HepG2 (cell line): ENCODE results near the gene SPA17. TPM values are rescaled to one million over a fixed set of nuclear protein-coding genes. Genes with fewer than 3 reads are reported as not detected.

ENCODE experiments used
- ATAC-seq: fragments of 200-7000 bp; cut with Tn5 transposase; 3 replicates; pipeline ENCODE4 v1.9.1; 2020; ENCODE audit warnings: mild to moderate bottlenecking, moderate library complexity
- BruUV-seq: library from RNA; stranded (reverse); fragments of 400-500 nt; replicated peaks from 2 replicates; lab custom pipeline; 2021; lab: Mats Ljungman, UMichigan
- CTCF ChIA-PET: fragments of 300-600 bp; formaldehyde crosslinking; extraction: SDS; loops from one replicate; lab custom pipeline; 2021; ENCODE audit warnings: low total read pairs, inconsistent platforms, low intra/inter-chr PET ratio; lab: Yijun Ruan, JAX
- POLR2A ChIA-PET: fragments of 350-600 bp; sonication (Branson Sonifier 250); formaldehyde crosslinking; loops from one replicate; lab custom pipeline; 2020; ENCODE audit warnings: antibody characterized with exemption, inconsistent platforms; lab: Yijun Ruan, JAX
- DNase-seq: peaks from one replicate; pipeline ENCODE4 v3.0.0-alpha.2; 2015; ENCODE audit warnings: low spot score
- FAIRE-seq: peaks from 3 replicates; lab custom pipeline; 2011; peaks lifted over from hg19 to GRCh38; lab: Jason Lieb, UNC
- H2AFZ ChIP-seq: one replicate; pipeline ENCODE4 v1.6.1; 2011; ENCODE audit warnings: low read length, inconsistent platforms
- H3K27ac ChIP-seq: fragments of 300-600 bp; 3 replicates; pipeline ENCODE4 v1.8.0; 2011; ENCODE audit warnings: mixed run types, mild to moderate bottlenecking, mixed read lengths, low read length, inconsistent platforms; ENCODE audit not compliant: insufficient read depth; ENCODE audit errors: extremely low read length
- H3K27me3 ChIP-seq, 2 experiments: fragments of 200-600 bp in 1 of 2; 2 replicates in 1 of 2; 3 replicates in 1 of 2; pipeline versions ENCODE4 v1.6.0 to v1.8.0; 2011; ENCODE audit warnings: low read length in 2 of 2, mild to moderate bottlenecking in 2 of 2, moderate library complexity in 2 of 2, inconsistent platforms in 1 of 2; ENCODE audit not compliant: insufficient read depth in 2 of 2, control insufficient read depth in 1 of 2
- H3K36me3 ChIP-seq, 2 experiments: fragments of 200-600 bp in 1 of 2; replicated peaks in 1 of 2; 2 replicates in 1 of 2; 3 replicates in 1 of 2; pipeline versions ENCODE4 v1.5.1 to v1.8.0; 2011; ENCODE audit warnings: low read length in 2 of 2, inconsistent platforms in 1 of 2; ENCODE audit not compliant: insufficient read depth in 2 of 2, control insufficient read depth in 1 of 2
- H3K4me1 ChIP-seq: 2 replicates; pipeline ENCODE4 v1.5.1; 2012; ENCODE audit warnings: low read length, inconsistent platforms; ENCODE audit not compliant: insufficient read depth
- H3K4me2 ChIP-seq: 2 replicates; pipeline ENCODE4 v1.6.0; 2011; ENCODE audit warnings: low read depth, low read length, inconsistent platforms
- H3K4me3 ChIP-seq, 3 experiments: fragments of 200-600 bp in 1 of 3; sonication (generic), shearing (Covaris generic) in 1 of 3; replicated peaks in 1 of 3; 2 replicates each; pipeline ENCODE4 v1.5.1; 2011 to 2016; ENCODE audit warnings: low read length in 3 of 3, inconsistent platforms in 2 of 3, low read depth in 2 of 3, mild to moderate bottlenecking in 2 of 3, control low read depth in 1 of 3, mixed read lengths in 1 of 3; ENCODE audit not compliant: insufficient read depth in 1 of 3
- H3K79me2 ChIP-seq: one replicate; pipeline ENCODE4 v1.6.1; 2011; ENCODE audit warnings: low read length, inconsistent platforms; ENCODE audit not compliant: insufficient read depth
- H3K9ac ChIP-seq: 2 replicates; pipeline ENCODE4 v1.6.0; 2011; ENCODE audit warnings: mild to moderate bottlenecking, low read depth, low read length, inconsistent platforms; ENCODE audit not compliant: insufficient read depth
- H3K9me3 ChIP-seq: 2 replicates; pipeline ENCODE4 v1.5.1; 2012; ENCODE audit warnings: mild to moderate bottlenecking, low read length
- H4K20me1 ChIP-seq: 2 replicates; pipeline ENCODE4 v1.6.0; 2011; ENCODE audit warnings: inconsistent platforms, mild to moderate bottlenecking, low read length, moderate library complexity; ENCODE audit not compliant: insufficient read depth
- HNRNPUL1 ChIP-seq: fragments of 200-400 bp; formaldehyde crosslinking; IDR thresholded peaks from 2 replicates; pipeline ENCODE4 v1.6.1; 2017; ENCODE audit warnings: low read depth, mild to moderate bottlenecking, low read length, moderate library complexity
- KLF15 ChIP-seq: sonication (generic); formaldehyde crosslinking; IDR thresholded peaks from 2 replicates; pipeline ENCODE4 v1.8.1; 2023; ENCODE audit warnings: borderline replicate concordance, mild to moderate bottlenecking, inconsistent platforms, missing genetic modification reagents, mixed read lengths
- KMT2B ChIP-seq: IDR thresholded peaks from 2 replicates; pipeline ENCODE4 v1.6.1; 2016; ENCODE audit warnings: missing genetic modification reagents, missing compliant biosample characterization
- PAXIP1 ChIP-seq: sonication (generic); formaldehyde crosslinking; conservative IDR thresholded peaks from 2 replicates; pipeline ENCODE4 v1.4.0; 2020; ENCODE audit warnings: mild to moderate bottlenecking, missing genetic modification reagents, moderate library complexity
- POLR2AphosphoS2 ChIP-seq: IDR thresholded peaks from 2 replicates; pipeline ENCODE4 v1.6.1; 2011; ENCODE audit warnings: low read depth, low read length, improper control_type of control experiment
- REXO4 ChIP-seq: sonication (generic); formaldehyde crosslinking; IDR thresholded peaks from 2 replicates; pipeline ENCODE4 v1.8.0; 2022; ENCODE audit warnings: missing genetic modification reagents, mild to moderate bottlenecking, borderline replicate concordance
- SAFB2 ChIP-seq: sonication (generic); formaldehyde crosslinking; IDR thresholded peaks from 2 replicates; pipeline ENCODE4 v1.5.1; 2020; ENCODE audit warnings: missing genetic modification reagents, low read depth, mild to moderate bottlenecking, borderline replicate concordance
- SAP130 ChIP-seq: IDR thresholded peaks from 2 replicates; pipeline ENCODE4 v1.6.1; 2016; ENCODE audit warnings: low read depth
- SATB2 ChIP-seq: sonication (generic); formaldehyde crosslinking; IDR thresholded peaks from 2 replicates; pipeline ENCODE4 v1.5.0; 2020; ENCODE audit warnings: missing genetic modification reagents
- SUZ12 ChIP-seq: fragments of 150-350 bp; IDR thresholded peaks from 2 replicates; pipeline ENCODE4 v1.6.1; 2014; ENCODE audit warnings: low read depth, low read length
- ZBTB20 ChIP-seq: sonication (generic); formaldehyde crosslinking; IDR thresholded peaks from 2 replicates; pipeline ENCODE4 v1.8.1; 2023; ENCODE audit warnings: missing genetic modification reagents, low read depth, mild to moderate bottlenecking, borderline replicate concordance
- ZFP1 ChIP-seq: IDR thresholded peaks from 2 replicates; pipeline ENCODE4 v1.6.1; 2016
- ZMAT5 ChIP-seq: sonication (generic); formaldehyde crosslinking; IDR thresholded peaks from 2 replicates; pipeline ENCODE4 v1.5.0; 2020; ENCODE audit warnings: mild to moderate bottlenecking, low read depth, missing genetic modification reagents, borderline replicate concordance
- ZNF672 ChIP-seq: sonication (generic); formaldehyde crosslinking; IDR thresholded peaks from 2 replicates; pipeline ENCODE4 v1.8.1; 2022; ENCODE audit warnings: missing genetic modification reagents
- ZNF674 ChIP-seq: sonication (generic); formaldehyde crosslinking; IDR thresholded peaks from 2 replicates; pipeline ENCODE4 v1.5.0; 2020; ENCODE audit warnings: low read depth, mild to moderate bottlenecking, missing genetic modification reagents
- ZNF710 ChIP-seq: sonication (generic); formaldehyde crosslinking; IDR thresholded peaks from 2 replicates; pipeline ENCODE4 v1.5.0; 2020; ENCODE audit warnings: mild to moderate bottlenecking, missing genetic modification reagents, borderline replicate concordance
- ZNF800 ChIP-seq: sonication (generic); formaldehyde crosslinking; IDR thresholded peaks from 2 replicates; pipeline ENCODE4 v1.4.0; 2020; ENCODE audit warnings: missing genetic modification reagents
- WGBS: methylation state at CpG from one replicate; pipeline ENCODE4 v1.1.6; 2017; ENCODE audit warnings: low lambda C conversion rate; 5-methylcytosine and 5-hydroxymethylcytosine counted together
- in situ Hi-C: cut with HindIII; loops from 2 replicates; pipeline ENCODE4 v1.10.0; 2017; ENCODE audit warnings: low pct_unique_long_range_greater_than_20kb; ENCODE audit not compliant: extremely low pct_ligation_motif_present
- intact Hi-C: fragments of 100-400 bp; cut with micrococcal nuclease; formaldehyde crosslinking; loops from one replicate; pipeline ENCODE4 v1.10.0; 2022; ENCODE audit not compliant: unreplicated experiment
- polyA plus RNA-seq, 8 experiments: library from polyadenylated mRNA; depleted of rRNA in 3 of 8; stranded (reverse) in 7 of 8; unstranded in 1 of 8; fragments of >200 nt; fragmentation: Illumina TruSeq in 4 of 8; extraction: Trizol in 4 of 8; gene quantifications; 2 replicates each; pipeline versions ENCODE4 v1.2.1 to v1.2.3, GENCODE V29; 2011 to 2016; ENCODE audit warnings: low read depth in 4 of 8, missing spikeins in 1 of 8, mixed read lengths in 1 of 8; ENCODE audit not compliant: insufficient read depth in 1 of 8
- total RNA-seq, 5 experiments: library from RNA; depleted of rRNA; stranded (reverse); fragments of >200 nt; fragmentation: Illumina TruSeq; extraction: Trizol; gene quantifications; 2 replicates each; pipeline ENCODE4 v1.2.3, GENCODE V29; 2016; ENCODE audit warnings: low read depth in 1 of 5

The SPA17 gene
- total and polyA plus RNA-seq, 2 of the 13 experiments (the other 11 are each of a cell fraction or from before 2014, with no cell fraction given): 4.4 to 8.4 TPM

GRCh38 chr11:124707829-124708228 is 34.1 kb downstream of the SPA17 start (continued):
- TF ChIP-seq PAXIP1 (CRISPR knock-in tag) (no peak), SATB2 (no peak), HNRNPUL1 (no peak)

- no peaks in the 10 kb centered on the region for H4K20me1 ChIP-seq
- ChIA-PET CTCF (no interaction called here), POLR2A (no interaction called here)
- H3K36me3 ChIP-seq: no peaks in the 10 kb centered on the region
- H3K9ac ChIP-seq: no peak overlapping the region
- no TSS peak for BruUV-seq
- peaks cover under 1% of the 10 kb centered on the region; the same call in 1 of the 2 replicates for H3K4me1 ChIP-seq
- H3K27me3 ChIP-seq: peaks cover 0 to 30% of the 10 kb centered on the region in 2 experiments; a peak in 3 of 5 replicates
- no peak for DNase-seq
- WGBS: 7% methylated on average over 3 of the region's 3 CpGs
- H3K79me2 ChIP-seq: no peaks in the 10 kb centered on the region
- no peaks in the 10 kb centered on the region for H3K9me3 ChIP-seq
- H2AFZ ChIP-seq: no peak overlapping the region
- in situ Hi-C loops (no loop called here), intact Hi-C loops (no loop called here)
- no peak for FAIRE-seq
- no peak overlapping the region for H3K4me2 ChIP-seq
- H3K4me3 ChIP-seq: no peak overlapping the region
- H3K27ac ChIP-seq: no peak overlapping the region
- no peak for ATAC-seq
- TF ChIP-seq ZNF674 (CRISPR knock-in tag): no peak
- TF ChIP-seq POLR2AphosphoS2: no peak
- TF ChIP-seq ZMAT5 (CRISPR knock-in tag): no peak
- TF ChIP-seq ZFP1 (CRISPR knock-in tag): no peak
- no peak for TF ChIP-seq REXO4 (CRISPR knock-in tag)
- TF ChIP-seq KMT2B (CRISPR knock-in tag): no peak
- TF ChIP-seq SAFB2 (CRISPR knock-in tag): no peak
- no peak for TF ChIP-seq ZNF672 (CRISPR knock-in tag)
- TF ChIP-seq ZNF710 (CRISPR knock-in tag): no peak
- TF ChIP-seq SAP130 (CRISPR knock-in tag): no peak
- no peak for TF ChIP-seq ZNF800 (CRISPR knock-in tag)
- no peak for TF ChIP-seq SUZ12
- TF ChIP-seq ZBTB20 (CRISPR knock-in tag): no peak
- TF ChIP-seq KLF15 (CRISPR knock-in tag): no peak
Measured at GRCh38 chr11:124712392-124712791, 38.7 kb downstream of the SPA17 start.
